PC-9 (cell line): ENCODE measurements around the gene KRTAP5-10. TPM values are rescaled to one million over a fixed set of nuclear protein-coding genes. Genes with fewer than 3 reads are reported as not detected.
"Not testable (repeated sequence)": the region's sequence is repeated elsewhere in the genome, so short reads cannot be mapped to it uniquely, and the experiment has no call there.

Experiments used
- BruUV-seq: library from RNA; stranded (reverse); fragments of 400-500 nt; replicated peaks from 2 replicates; lab custom pipeline; 2021; lab: Mats Ljungman, UMichigan
- CTCF ChIA-PET: fragments of 300-600 bp; sonication (Branson Sonifier 250); formaldehyde crosslinking; loops from one replicate; lab custom pipeline; 2022; ENCODE audit warnings: antibody characterized with exemption; lab: Charles Lee
- POLR2A ChIA-PET: fragments of 300-600 bp; sonication (Branson Sonifier 250); formaldehyde crosslinking; loops from one replicate; lab custom pipeline; 2022; ENCODE audit warnings: antibody characterized with exemption; ENCODE audit not compliant: unreplicated experiment; lab: Charles Lee
- DNase-seq, 2 experiments: peaks; one replicate each; pipeline versions ENCODE4 v3.0.0 to v3.0.0-alpha.2; 2015 to 2022; ENCODE audit warnings: mixed read lengths in 1 of 2
- H2AFZ ChIP-seq: fragments of 200-600 bp; sonication (generic); 2 replicates; pipeline ENCODE4 v1.8.1; 2017; ENCODE audit warnings: antibody characterized with exemption
- H3F3A ChIP-seq: fragments of 200-600 bp; sonication (generic); 2 replicates; pipeline ENCODE4 v1.8.1; 2017; ENCODE audit warnings: antibody characterized with exemption, mild to moderate bottlenecking, low read depth; ENCODE audit not compliant: insufficient read depth
- H3K27ac ChIP-seq: fragments of 200-600 bp; sonication (generic); 2 replicates; pipeline ENCODE4 v1.6.1; 2016; ENCODE audit warnings: mixed run types
- H3K27me3 ChIP-seq: fragments of 200-600 bp; sonication (generic); 2 replicates; pipeline ENCODE4 v1.6.1; 2016; ENCODE audit warnings: low read depth, mixed run types; ENCODE audit not compliant: insufficient read depth
- H3K36me3 ChIP-seq: fragments of 200-600 bp; sonication (generic); 2 replicates; pipeline ENCODE4 v1.6.1; 2016; ENCODE audit warnings: low read depth, mixed run types
- H3K4me1 ChIP-seq: fragments of 200-600 bp; sonication (generic); replicated peaks from 2 replicates; pipeline ENCODE4 v1.6.1; 2016; ENCODE audit warnings: mixed run types; ENCODE audit not compliant: insufficient read depth
- H3K4me2 ChIP-seq: fragments of 200-600 bp; sonication (generic); 2 replicates; pipeline ENCODE4 v1.6.1; 2017; ENCODE audit warnings: mixed run types
- H3K4me3 ChIP-seq: fragments of 200-600 bp; sonication (generic); 2 replicates; pipeline ENCODE4 v1.6.1; 2016; ENCODE audit warnings: mixed run types
- H3K79me2 ChIP-seq: fragments of 200-600 bp; sonication (generic); 2 replicates; pipeline ENCODE4 v1.6.1; 2017; ENCODE audit warnings: low read depth, mixed run types
- H3K9me2 ChIP-seq: fragments of 200-600 bp; sonication (generic); 2 replicates; pipeline ENCODE4 v1.8.1; 2017; ENCODE audit warnings: mild to moderate bottlenecking; ENCODE audit not compliant: insufficient read depth
- H3K9me3 ChIP-seq: fragments of 200-600 bp; sonication (generic); 2 replicates; pipeline ENCODE4 v1.8.1; 2016; ENCODE audit warnings: low read depth; ENCODE audit not compliant: insufficient read depth
- H4K20me1 ChIP-seq: fragments of 200-600 bp; sonication (generic); 2 replicates; pipeline ENCODE4 v1.8.1; 2017; ENCODE audit not compliant: insufficient read depth
- CTCF ChIP-seq: fragments of 200-600 bp; sonication (generic); conservative IDR thresholded peaks from 2 replicates; pipeline ENCODE4 v1.6.1; 2017; ENCODE audit warnings: mixed run types, antibody characterized with exemption, mild to moderate bottlenecking, moderate library complexity
- intact Hi-C: fragments of 100-400 bp; cut with micrococcal nuclease; formaldehyde crosslinking; loops from one replicate; pipeline ENCODE4 v1.10.0; 2022; ENCODE audit not compliant: unreplicated experiment
- total RNA-seq: library from RNA; stranded (reverse); gene quantifications from 2 replicates; pipeline ENCODE4 v1.2.3, GENCODE V29; 2021

Gene KRTAP5-10
- total RNA-seq, 1 experiment from 2014 or later = not detected

- CTCF ChIA-PET = interaction anchor here (1.1 kb wide), 1 partner anchor 9 kb away, joined by 8 read pairs; no protein-coding TSS in a partner anchor
These were observed 23.6 kb downstream of the KRTAP5-10 start for GRCh38 chr11:71588822-71589545.

GRCh38 chr11:71589546-71589920 is 24.2 kb downstream of the KRTAP5-10 start:
- BruUV-seq, H3K4me3 ChIP-seq, H4K20me1 ChIP-seq, H3K9me3 ChIP-seq, H3F3A ChIP-seq, H3K27me3 ChIP-seq, H2AFZ ChIP-seq, H3K36me3 ChIP-seq, H3K9me2 ChIP-seq, POLR2A ChIA-PET, H3K27ac ChIP-seq, H3K79me2 ChIP-seq: not testable (repeated sequence)
- peak in 1 of 2 experiments; percentile 56 for DNase-seq
- peak overlapping the region; percentile 52 for H3K4me2 ChIP-seq
- intact Hi-C loops = loop anchor here (2.0 to 10.0 kb wide), 2 partner anchors 135 to 291 kb away; partner anchors contain the start of gene NADSYN1
- CTCF ChIA-PET = interaction anchor here (1.1 kb wide), 1 partner anchor 9 kb away, joined by 8 read pairs; no protein-coding TSS in a partner anchor
- H3K4me1 ChIP-seq = peaks cover 13% of the 10 kb centered on the region

More at GRCh38 chr11:71588822-71589545, 23.6 kb downstream of the KRTAP5-10 start:
- H3K9me3 ChIP-seq, H3K9me2 ChIP-seq, H3K79me2 ChIP-seq, H3K36me3 ChIP-seq, POLR2A ChIA-PET, H3K27me3 ChIP-seq, H4K20me1 ChIP-seq, BruUV-seq, H3K4me3 ChIP-seq, H2AFZ ChIP-seq, H3F3A ChIP-seq: not testable (repeated sequence)
- intact Hi-C loops = loop anchor here (2.0 to 10.0 kb wide), 2 partner anchors 134 to 290 kb away; partner anchors contain the start of gene NADSYN1
- H3K4me1 ChIP-seq = peaks cover 13% of the 10 kb centered on the region
- peak; percentile 64 to 74 for DNase-seq
- H3K27ac ChIP-seq = peak overlapping the region; percentile 29; the same call in 1 of the 2 replicates
- peak overlapping the region; percentile 52 for H3K4me2 ChIP-seq
- peak; percentile 67 for TF ChIP-seq CTCF

- H3K27me3 ChIP-seq, H3K79me2 ChIP-seq, H3K36me3 ChIP-seq, H3K4me1 ChIP-seq, H3K9me3 ChIP-seq, H3K27ac ChIP-seq, H3K4me2 ChIP-seq, DNase-seq, CTCF ChIA-PET, intact Hi-C loops, H2AFZ ChIP-seq, H3K4me3 ChIP-seq, H4K20me1 ChIP-seq, BruUV-seq, POLR2A ChIA-PET, H3F3A ChIP-seq, H3K9me2 ChIP-seq: not testable (repeated sequence)
These were observed 37.9 kb downstream of the KRTAP5-10 start for GRCh38 chr11:71603221-71603620.

- DNase-seq = peak in 1 of 2 experiments; percentile 68
- H3K9me3 ChIP-seq, H3K27me3 ChIP-seq, H3K9me2 ChIP-seq, H3K4me1 ChIP-seq, BruUV-seq, intact Hi-C loops, H3K4me3 ChIP-seq, POLR2A ChIA-PET, H3K27ac ChIP-seq, H4K20me1 ChIP-seq, H2AFZ ChIP-seq, H3F3A ChIP-seq, H3K79me2 ChIP-seq, H3K36me3 ChIP-seq: not testable (repeated sequence)
- peak overlapping the region; percentile 37 for H3K4me2 ChIP-seq
- TF ChIP-seq CTCF = peak; percentile 83
- CTCF ChIA-PET = interaction anchor here (0.6 to 0.7 kb wide), 2 partner anchors 182 to 213 kb away, joined by 3 to 5 read pairs; no protein-coding TSS in a partner anchor
These were observed 39.6 kb downstream of the KRTAP5-10 start for GRCh38 chr11:71604798-71605488.

- DNase-seq, H3K4me1 ChIP-seq, H3K27me3 ChIP-seq, intact Hi-C loops, H3K36me3 ChIP-seq, H3F3A ChIP-seq, H2AFZ ChIP-seq, H3K4me3 ChIP-seq, H3K27ac ChIP-seq, H3K4me2 ChIP-seq, H3K79me2 ChIP-seq, POLR2A ChIA-PET, H3K9me2 ChIP-seq, BruUV-seq, H4K20me1 ChIP-seq, H3K9me3 ChIP-seq: not testable (repeated sequence)
- CTCF ChIA-PET = interaction anchor here (0.6 kb wide), 3 partner anchors 137 to 217 kb away, joined by 4 to 15 read pairs (median 12); no protein-coding TSS in a partner anchor
These were observed 41.6 kb downstream of the KRTAP5-10 start for GRCh38 chr11:71606853-71607519.
